ENCODE results near the gene PRSS22.

PRSS22 gene

GRCh38 chr16:2836646-2837508 is 21.1 kb downstream of the PRSS22 start:
- ChIA-PET POLR2A (no interaction called here), CTCF (no interaction called here)
- DNase-seq (ENCODE audit: extremely low spot score), result no peak
- TF ChIP-seq LEF1 (IDR thresholded peaks at IDR 0.05; ENCODE audit: borderline replicate concordance) (no peak), NFRKB (IDR thresholded peaks at IDR 0.05) (no peak), ELF4 (IDR thresholded peaks at IDR 0.05) (no peak), ARNT (IDR thresholded peaks at IDR 0.05) (no peak), BHLHE40 (IDR thresholded peaks at IDR 0.05; ENCODE audit: borderline replicate concordance) (no peak), PKNOX1 (IDR thresholded peaks at IDR 0.05) (no peak)

GRCh38 chr16:2835638-2836493 is 22.1 kb downstream of the PRSS22 start:
- DNase-seq (ENCODE audit: extremely low spot score), result no peak
- CTCF ChIA-PET, result no interaction called here
- no peak for TF ChIP-seq FOXK2 (IDR thresholded peaks at IDR 0.05)
- no peak for TF ChIP-seq L3MBTL2 (conservative IDR thresholded peaks at IDR 0.05)
- TF ChIP-seq ARNT (IDR thresholded peaks at IDR 0.05), result no peak
- no peak for TF ChIP-seq FOXA1 (IDR thresholded peaks at IDR 0.05)
- TF ChIP-seq PKNOX1 (IDR thresholded peaks at IDR 0.05), result no peak
- no peak for TF ChIP-seq CTBP1 (IDR thresholded peaks at IDR 0.05; ENCODE audit: borderline replicate concordance)
- no peak for TF ChIP-seq LEF1 (IDR thresholded peaks at IDR 0.05; ENCODE audit: borderline replicate concordance)
- TF ChIP-seq BHLHE40 (IDR thresholded peaks at IDR 0.05; ENCODE audit: borderline replicate concordance), result no peak
- TF ChIP-seq NFRKB (IDR thresholded peaks at IDR 0.05), result no peak
- no peak for TF ChIP-seq ELF4 (IDR thresholded peaks at IDR 0.05)
- TF ChIP-seq ZNF384 (IDR thresholded peaks at IDR 0.05), result no peak
- no peak for TF ChIP-seq HDGF (IDR thresholded peaks at IDR 0.05; ENCODE audit: borderline replicate concordance)
- TF ChIP-seq SP1 (IDR thresholded peaks at IDR 0.05), result no peak
- no peak for TF ChIP-seq SUZ12 (IDR thresholded peaks at IDR 0.05)
- TF ChIP-seq FOXM1 (IDR thresholded peaks at IDR 0.05; ENCODE audit: borderline replicate concordance), result no peak
- POLR2A ChIA-PET, result no interaction called here

- DNase-seq (ENCODE audit: extremely low spot score), result no peak
- TF ChIP-seq FOXA1 (IDR thresholded peaks at IDR 0.05) (no peak), ZNF384 (IDR thresholded peaks at IDR 0.05) (no peak), SP1 (IDR thresholded peaks at IDR 0.05) (no peak), ARNT (IDR thresholded peaks at IDR 0.05) (no peak), SUZ12 (IDR thresholded peaks at IDR 0.05) (no peak), PKNOX1 (IDR thresholded peaks at IDR 0.05) (no peak), FOXM1 (IDR thresholded peaks at IDR 0.05; ENCODE audit: borderline replicate concordance) (no peak), HDGF (IDR thresholded peaks at IDR 0.05; ENCODE audit: borderline replicate concordance) (no peak), FOXK2 (IDR thresholded peaks at IDR 0.05) (no peak), BHLHE40 (IDR thresholded peaks at IDR 0.05; ENCODE audit: borderline replicate concordance) (no peak), TARDBP (IDR thresholded peaks at IDR 0.05) (no peak), CTBP1 (IDR thresholded peaks at IDR 0.05; ENCODE audit: borderline replicate concordance) (no peak), ELF4 (IDR thresholded peaks at IDR 0.05) (no peak), L3MBTL2 (conservative IDR thresholded peaks at IDR 0.05) (no peak), NFRKB (IDR thresholded peaks at IDR 0.05) (no peak), LEF1 (IDR thresholded peaks at IDR 0.05; ENCODE audit: borderline replicate concordance) (no peak)
- POLR2A ChIA-PET, result no interaction called here
- CTCF ChIA-PET, result no interaction called here
These were observed 23.0 kb downstream of the PRSS22 start for GRCh38 chr16:2834968-2835367.

GRCh38 chr16:2833776-2834175 is 24.2 kb downstream of the PRSS22 start:
- POLR2A ChIA-PET, result no interaction called here
- TF ChIP-seq ZNF384 (IDR thresholded peaks at IDR 0.05) (no peak), NFRKB (IDR thresholded peaks at IDR 0.05) (no peak), ARNT (IDR thresholded peaks at IDR 0.05) (no peak), PKNOX1 (IDR thresholded peaks at IDR 0.05) (no peak), CTBP1 (IDR thresholded peaks at IDR 0.05; ENCODE audit: borderline replicate concordance) (no peak), FOXK2 (IDR thresholded peaks at IDR 0.05) (no peak)
- DNase-seq (ENCODE audit: extremely low spot score), result no peak
- CTCF ChIA-PET, result no interaction called here

- ChIA-PET POLR2A (no interaction called here), CTCF (no interaction called here)
- TF ChIP-seq FOXK2 (IDR thresholded peaks at IDR 0.05) (no peak), ELF4 (IDR thresholded peaks at IDR 0.05) (no peak), FOXM1 (IDR thresholded peaks at IDR 0.05; ENCODE audit: borderline replicate concordance) (no peak), SUZ12 (IDR thresholded peaks at IDR 0.05) (no peak)
- DNase-seq (ENCODE audit: extremely low spot score), result no peak
These were observed 26.8 kb downstream of the PRSS22 start for GRCh38 chr16:2831203-2831602.

Data from HEK293T (cell line).